Naive B cell (primary cell): Measurements from ENCODE around the gene MYBBP1A. TPM values are rescaled to one million over a fixed set of nuclear protein-coding genes. Genes with fewer than 3 reads are reported as not detected.

Experiments used
- ATAC-seq, 2 donors: fragments of 150-1000 bp; cut with Tn5 transposase; 2 replicates each; pipeline ENCODE4 v1.10.0; 2021; ENCODE audit warnings: low read depth in 2 of 2, mild to moderate bottlenecking in 2 of 2, moderate library complexity in 2 of 2
- DNase-seq: peaks from one replicate; pipeline ENCODE4 v3.0.0; 2022
- H3K27ac Mint-ChIP-seq, 6 donors: one replicate each; pipeline ENCODE4 v1.8.0; 2020 to 2022; ENCODE audit warnings: mild to moderate bottlenecking in 6 of 6, mixed read lengths in 6 of 6, moderate library complexity in 5 of 6, inconsistent platforms in 2 of 6
- H3K27me3 Mint-ChIP-seq, 3 donors: one replicate each; pipeline ENCODE4 v1.8.0; 2021 to 2022; ENCODE audit warnings: mixed read lengths in 3 of 3, mild to moderate bottlenecking in 1 of 3
- H3K36me3 Mint-ChIP-seq, 2 donors: one replicate each; pipeline ENCODE4 v1.8.0; 2020 to 2022; ENCODE audit warnings: mixed read lengths in 2 of 2, inconsistent platforms in 1 of 2, mild to moderate bottlenecking in 1 of 2
- H3K4me1 Mint-ChIP-seq, 3 donors: one replicate each; pipeline ENCODE4 v1.8.0; 2020 to 2022; ENCODE audit warnings: mixed read lengths in 3 of 3, inconsistent platforms in 1 of 3, mild to moderate bottlenecking in 1 of 3, moderate library complexity in 1 of 3
- H3K4me3 Mint-ChIP-seq, 8 donors: one replicate each; pipeline ENCODE4 v1.8.0; 2020 to 2022; ENCODE audit warnings: mild to moderate bottlenecking in 8 of 8, mixed read lengths in 8 of 8, moderate library complexity in 8 of 8, inconsistent platforms in 2 of 8
- H3K9me3 Mint-ChIP-seq, 7 donors: one replicate each; pipeline ENCODE4 v1.8.0; 2020 to 2022; ENCODE audit warnings: mixed read lengths in 7 of 7, mild to moderate bottlenecking in 5 of 7, inconsistent platforms in 2 of 7, moderate library complexity in 1 of 7
- polyA plus RNA-seq, 6 donors: library from polyadenylated mRNA; unstranded; fragments of 300-500 nt; fragmentation: Illumina TruSeq; gene quantifications; one replicate each; pipeline ENCODE4 v1.2.3, GENCODE V29; 2021; ENCODE audit warnings: low read depth in 6 of 6

MYBBP1A gene
- polyA plus RNA-seq, 6 donors from 2014 or later, result 0.24 to 28.7 (median 13.4) TPM

- ATAC-seq (no peak), DNase-seq (no peak)
- H3K27me3 Mint-ChIP-seq, result no peaks in the 10 kb centered on the region
- H3K4me3 Mint-ChIP-seq, result no peak overlapping the region
- H3K36me3 Mint-ChIP-seq, result no peaks in the 10 kb centered on the region
- H3K9me3 Mint-ChIP-seq, result no peaks in the 10 kb centered on the region
- peaks cover 30 to 37% (median 35%) of the 10 kb centered on the region in 3 donors for H3K4me1 Mint-ChIP-seq
- no peak overlapping the region for H3K27ac Mint-ChIP-seq
Observed at GRCh38 chr17:4559139-4559791, 4.1 kb upstream of the MYBBP1A start.

DNA sequence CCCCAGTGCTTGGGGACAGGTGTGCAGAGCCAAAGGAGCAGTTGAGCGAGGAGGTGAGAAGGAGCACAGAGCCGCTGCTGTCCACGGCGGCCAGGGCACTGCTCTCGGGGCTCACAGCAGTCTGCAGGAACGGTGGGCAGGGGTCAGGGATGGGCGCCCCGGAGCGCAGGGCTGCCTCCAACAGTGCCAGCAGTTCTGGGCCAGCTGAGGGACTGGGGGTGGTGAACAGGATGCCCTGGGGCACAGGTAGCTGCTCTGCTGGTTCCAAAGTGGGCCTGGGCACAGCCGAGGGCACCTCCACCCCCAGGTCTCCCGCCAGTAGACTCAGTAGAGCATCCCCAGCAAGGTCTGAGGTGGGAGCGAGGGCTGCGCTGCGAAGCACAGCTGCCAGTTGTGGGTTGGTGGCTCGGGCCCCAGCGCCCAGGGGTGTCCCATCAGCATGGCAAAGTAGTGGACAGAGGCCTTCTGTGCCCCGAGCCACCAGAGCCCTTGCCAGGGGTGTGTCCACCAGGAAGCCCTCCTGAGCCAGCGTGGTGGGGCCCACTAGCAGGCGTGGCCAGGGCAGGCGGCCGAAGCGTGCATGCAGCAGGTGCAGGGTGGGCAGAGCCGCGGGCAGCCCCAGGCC is 3.3 kb upstream of the MYBBP1A start:
- H3K27me3 Mint-ChIP-seq, result no peaks in the 10 kb centered on the region
- no peak overlapping the region for H3K4me3 Mint-ChIP-seq
- H3K36me3 Mint-ChIP-seq, result no peaks in the 10 kb centered on the region
- DNase-seq (no peak), ATAC-seq (no peak)
- H3K9me3 Mint-ChIP-seq, result no peaks in the 10 kb centered on the region
- H3K27ac Mint-ChIP-seq, result no peak overlapping the region
- peaks cover 37 to 45% (median 43%) of the 10 kb centered on the region in 3 donors for H3K4me1 Mint-ChIP-seq

GRCh38 chr17:4557626-4558346 is 2.6 kb upstream of the MYBBP1A start:
- no peak for DNase-seq

GRCh38 chr17:4556996-4557395 is 1.8 kb upstream of the MYBBP1A start:
- Mint-ChIP-seq H3K27me3 (no peaks in the 10 kb centered on the region), H3K36me3 (no peaks in the 10 kb centered on the region), H3K4me3 (peak overlapping the region in 4 of 8 donors; percentile 33 to 96 (median 92)), H3K9me3 (no peaks in the 10 kb centered on the region), H3K27ac (no peak overlapping the region), H3K4me1 (peaks cover 30 to 39% (median 34%) of the 10 kb centered on the region in 3 donors)
- ATAC-seq (no peak), DNase-seq (no peak)

More at GRCh38 chr17:4557626-4558346, 2.6 kb upstream of the MYBBP1A start:
- H3K27ac Mint-ChIP-seq, result no peak overlapping the region
- peaks cover 37 to 46% (median 42%) of the 10 kb centered on the region in 3 donors for H3K4me1 Mint-ChIP-seq
- H3K4me3 Mint-ChIP-seq, result peak overlapping the region in 2 of 8 donors; percentile 61 to 65
- ATAC-seq, result no peak
- H3K9me3 Mint-ChIP-seq, result no peaks in the 10 kb centered on the region
- no peaks in the 10 kb centered on the region for H3K27me3 Mint-ChIP-seq
- H3K36me3 Mint-ChIP-seq, result no peaks in the 10 kb centered on the region

DNA sequence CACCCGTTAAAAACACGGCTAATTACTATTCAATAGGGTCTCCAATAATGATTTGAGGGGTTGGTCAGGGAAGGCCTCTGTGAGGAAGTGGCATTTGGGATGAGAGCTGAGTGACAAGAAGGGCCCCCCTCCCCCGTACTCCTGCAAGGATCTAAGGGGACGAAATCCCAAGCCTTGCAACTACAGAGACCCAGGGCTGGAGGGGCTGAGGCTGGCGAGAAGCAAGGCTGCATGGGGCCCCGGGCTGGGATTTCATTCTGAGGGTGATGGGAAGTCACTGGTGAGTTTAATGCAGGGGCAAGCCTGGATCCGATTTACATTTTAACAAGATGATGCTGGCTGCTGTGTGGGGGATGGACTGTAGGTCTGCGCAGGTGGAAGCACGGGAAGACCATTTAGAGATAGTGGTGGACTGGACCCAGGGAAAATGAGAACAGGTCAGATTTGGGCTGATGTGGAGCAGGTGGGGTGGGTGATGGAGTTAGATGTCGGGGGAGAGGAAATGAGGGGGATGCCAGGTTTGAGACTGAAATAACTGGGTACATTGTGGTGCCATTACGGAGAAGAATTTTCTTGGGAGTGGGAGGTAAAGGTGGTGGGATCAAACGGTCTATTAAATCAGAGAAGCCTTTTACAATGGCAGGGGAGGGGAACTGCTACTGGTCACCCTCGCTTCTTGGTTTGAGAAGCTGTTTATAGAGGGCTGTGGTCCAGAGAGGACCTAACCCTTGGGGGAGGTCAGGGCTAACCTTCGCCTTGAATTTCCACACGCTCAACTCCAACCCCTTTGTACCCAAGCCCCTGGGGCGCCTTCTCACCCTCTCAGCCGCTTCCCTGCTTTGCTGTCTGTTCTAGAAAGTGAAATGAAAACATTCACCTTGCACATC is 932 bp upstream of the MYBBP1A start:
- ATAC-seq (no peak), DNase-seq (no peak)
- H3K27me3 Mint-ChIP-seq, result no peaks in the 10 kb centered on the region
- peak overlapping the region; percentile 89 to 98 (median 96) for H3K4me3 Mint-ChIP-seq
- no peaks in the 10 kb centered on the region for H3K9me3 Mint-ChIP-seq
- peak overlapping the region; percentile 93 to 99 (median 96) for H3K27ac Mint-ChIP-seq
- peaks cover 0 to 1% of the 10 kb centered on the region in 2 donors for H3K36me3 Mint-ChIP-seq
- peaks cover 27 to 30% (median 30%) of the 10 kb centered on the region in 3 donors for H3K4me1 Mint-ChIP-seq

- no peak for DNase-seq
- peak overlapping the region; percentile 89 to 98 (median 96) for H3K4me3 Mint-ChIP-seq
- ATAC-seq, result no peak
- peak overlapping the region in 2 of 6 donors; percentile 69 to 95 for H3K27ac Mint-ChIP-seq
- H3K27me3 Mint-ChIP-seq, result no peaks in the 10 kb centered on the region
- peaks cover 27 to 30% (median 29%) of the 10 kb centered on the region in 3 donors for H3K4me1 Mint-ChIP-seq
- H3K9me3 Mint-ChIP-seq, result no peaks in the 10 kb centered on the region
- H3K36me3 Mint-ChIP-seq, result peaks cover 0 to 5% of the 10 kb centered on the region in 2 donors
Observed at GRCh38 chr17:4554441-4554996, 665 bp downstream of the MYBBP1A start.

- ATAC-seq, result no peak
- Mint-ChIP-seq H3K4me3 (peak overlapping the region; percentile 63 to 98 (median 96)), H3K27ac (peak overlapping the region in 1 of 6 donors; percentile 69), H3K36me3 (peaks cover 0 to 5% of the 10 kb centered on the region in 2 donors), H3K27me3 (no peaks in the 10 kb centered on the region), H3K4me1 (peaks cover 27 to 30% (median 29%) of the 10 kb centered on the region in 3 donors), H3K9me3 (no peaks in the 10 kb centered on the region)
- DNase-seq, result no peak
Observed at GRCh38 chr17:4553669-4554068, 1.5 kb downstream of the MYBBP1A start.

- no peak overlapping the region for H3K27ac Mint-ChIP-seq
- no peak for DNase-seq
- peak overlapping the region in 3 of 8 donors; percentile 15 to 89 (median 33) for H3K4me3 Mint-ChIP-seq
- no peaks in the 10 kb centered on the region for H3K9me3 Mint-ChIP-seq
- H3K4me1 Mint-ChIP-seq, result peaks cover 23 to 30% (median 29%) of the 10 kb centered on the region in 3 donors
- peaks cover 0 to 5% of the 10 kb centered on the region in 2 donors for H3K36me3 Mint-ChIP-seq
- H3K27me3 Mint-ChIP-seq, result no peaks in the 10 kb centered on the region
- no peak for ATAC-seq
Observed at GRCh38 chr17:4551796-4552525, 3.2 kb downstream of the MYBBP1A start.

DNA sequence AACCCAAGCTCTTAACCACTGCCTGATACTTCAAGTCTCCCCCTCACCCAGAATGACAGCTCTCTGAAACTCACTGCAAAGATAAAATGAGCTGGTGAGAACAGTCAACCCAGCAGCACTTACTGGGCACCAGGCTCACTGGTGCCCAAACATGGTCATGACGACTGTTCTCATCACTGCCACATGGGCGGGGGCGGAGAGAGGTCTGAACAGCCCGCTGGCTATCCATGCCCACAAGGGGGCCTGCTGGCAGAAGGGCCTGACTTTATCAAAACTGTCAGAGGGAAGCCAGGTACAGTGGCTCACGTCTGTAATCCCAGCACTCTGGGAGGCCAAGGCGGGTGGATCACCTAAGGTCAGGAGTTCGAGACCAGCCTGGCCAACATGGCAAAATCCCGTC is 4.0 kb downstream of the MYBBP1A start:
- no peaks in the 10 kb centered on the region for H3K27me3 Mint-ChIP-seq
- H3K9me3 Mint-ChIP-seq, result no peaks in the 10 kb centered on the region
- H3K4me1 Mint-ChIP-seq, result peaks cover 21 to 27% (median 26%) of the 10 kb centered on the region in 3 donors
- ATAC-seq (no peak), DNase-seq (no peak)
- no peak overlapping the region for H3K27ac Mint-ChIP-seq
- no peak overlapping the region for H3K4me3 Mint-ChIP-seq
- peaks cover 0 to 5% of the 10 kb centered on the region in 2 donors for H3K36me3 Mint-ChIP-seq

DNA sequence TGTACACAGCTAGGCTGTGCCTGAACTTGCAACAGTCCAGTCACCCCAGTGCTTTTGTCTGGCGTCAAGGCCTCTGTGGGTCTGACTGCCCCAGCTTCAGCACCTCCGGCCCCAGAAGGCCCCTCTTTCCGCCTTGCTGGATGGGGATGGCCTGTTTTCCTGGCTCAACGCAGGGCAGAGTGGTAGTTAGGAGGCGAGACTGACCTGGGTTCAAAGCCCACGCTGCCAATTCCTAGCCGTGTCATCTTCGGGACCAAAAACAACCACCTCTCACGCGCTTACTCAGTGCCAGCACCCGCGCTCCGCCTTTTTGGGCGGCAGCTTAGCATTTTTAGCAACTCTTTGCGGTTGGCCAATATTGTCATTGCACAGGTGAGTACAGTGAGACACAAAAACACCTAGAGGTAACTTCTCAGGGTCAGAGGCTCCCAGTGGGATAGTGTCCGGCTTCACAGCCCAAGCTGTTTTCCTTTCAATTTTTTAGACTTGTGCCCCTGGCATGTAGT is 4.6 kb downstream of the MYBBP1A start:
- no peaks in the 10 kb centered on the region for H3K27me3 Mint-ChIP-seq

GRCh38 chr17:4549781-4550533 is 5.2 kb downstream of the MYBBP1A start:
- Mint-ChIP-seq H3K36me3 (peaks cover 0 to 5% of the 10 kb centered on the region in 2 donors), H3K4me1 (peaks cover 12 to 15% (median 15%) of the 10 kb centered on the region in 3 donors), H3K27me3 (no peaks in the 10 kb centered on the region), H3K9me3 (no peaks in the 10 kb centered on the region), H3K27ac (no peak overlapping the region), H3K4me3 (peak overlapping the region in 1 of 8 donors; percentile 36)
- DNase-seq, result no peak
- ATAC-seq, result no peak

More for the DNA sequence above, 4.6 kb downstream of the MYBBP1A start:
- Mint-ChIP-seq H3K27ac (no peak overlapping the region), H3K36me3 (peaks cover 0 to 5% of the 10 kb centered on the region in 2 donors), H3K4me1 (peaks cover 16 to 21% (median 21%) of the 10 kb centered on the region in 3 donors), H3K9me3 (no peaks in the 10 kb centered on the region), H3K4me3 (peak overlapping the region in 1 of 8 donors; percentile 36)
- DNase-seq (no peak), ATAC-seq (no peak)
